Fibroblast of villous mesenchyme (primary cell): ENCODE data around the gene THRB. TPM values are rescaled to one million over a fixed set of nuclear protein-coding genes. Genes with fewer than 3 reads are reported as not detected.

Source experiments
- DNase-seq: peaks from one replicate; pipeline ENCODE4 v3.0.0-alpha.2; 2010; ENCODE audit warnings: low read depth
- H3K4me3 ChIP-seq: 2 replicates; pipeline ENCODE4 v1.5.1; 2011; ENCODE audit warnings: low read depth, mild to moderate bottlenecking, low read length
- total RNA-seq: library from RNA; depleted of rRNA; stranded (reverse); fragments of >200 nt; gene quantifications from 2 replicates; pipeline ENCODE4 v1.2.3, GENCODE V29; 2012
- TF ChIP-seq, protein P1 (sequence below): IDR thresholded peaks from 2 replicates; pipeline ENCODE4 v1.5.1; 2012; ENCODE audit warnings: low read depth, mild to moderate bottlenecking, low read length; ENCODE audit not compliant: insufficient read depth

The THRB gene
- total RNA-seq, 1 donor = 13.4 TPM

DNA sequence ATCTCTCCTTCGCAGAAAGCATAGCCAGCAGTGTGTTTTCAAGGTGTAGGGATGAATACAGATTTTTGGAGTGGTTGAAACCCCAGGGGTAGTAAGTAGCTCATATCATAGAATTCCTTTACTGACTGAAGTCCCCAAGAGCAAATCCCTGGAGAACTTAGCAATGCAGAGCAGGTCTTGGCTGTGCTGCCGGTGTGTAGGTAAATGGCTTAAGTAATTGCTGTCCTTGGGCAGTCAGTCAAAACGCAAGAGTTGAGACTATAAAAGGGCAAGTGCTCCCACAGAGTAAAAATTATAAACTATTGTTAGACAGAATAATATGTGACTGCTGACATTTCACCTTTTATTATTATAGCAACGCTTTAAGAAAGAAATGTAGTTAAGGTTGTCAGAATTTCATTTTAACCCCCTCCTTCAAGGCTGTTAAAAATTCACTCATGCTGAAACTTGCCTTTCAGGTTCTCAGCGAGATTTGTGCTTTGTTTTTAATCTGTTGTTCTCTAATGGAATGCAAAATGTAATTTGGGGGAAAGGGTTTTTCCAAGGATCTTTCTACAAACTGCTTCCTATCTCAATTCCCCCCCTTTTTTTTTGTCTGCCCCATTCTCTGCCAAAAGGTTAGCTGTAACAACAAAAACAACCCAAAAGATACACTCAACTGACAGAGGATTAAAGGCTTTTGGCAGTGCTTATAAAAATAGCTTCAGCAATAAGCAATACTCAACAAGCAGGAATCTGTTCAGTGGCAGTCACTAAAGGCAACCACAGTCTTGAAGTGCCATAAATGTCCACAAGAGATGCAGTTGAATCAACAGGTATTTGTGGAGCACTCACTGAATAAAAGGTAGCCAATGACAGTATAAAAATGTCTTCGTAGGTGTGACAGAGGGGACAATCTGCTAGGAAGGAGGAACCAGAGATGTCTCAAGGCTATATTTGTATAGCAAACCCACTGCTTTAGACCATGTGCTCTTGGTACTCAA lies 105.3 kb downstream of the THRB start:
- TF ChIP-seq, protein P1, sequence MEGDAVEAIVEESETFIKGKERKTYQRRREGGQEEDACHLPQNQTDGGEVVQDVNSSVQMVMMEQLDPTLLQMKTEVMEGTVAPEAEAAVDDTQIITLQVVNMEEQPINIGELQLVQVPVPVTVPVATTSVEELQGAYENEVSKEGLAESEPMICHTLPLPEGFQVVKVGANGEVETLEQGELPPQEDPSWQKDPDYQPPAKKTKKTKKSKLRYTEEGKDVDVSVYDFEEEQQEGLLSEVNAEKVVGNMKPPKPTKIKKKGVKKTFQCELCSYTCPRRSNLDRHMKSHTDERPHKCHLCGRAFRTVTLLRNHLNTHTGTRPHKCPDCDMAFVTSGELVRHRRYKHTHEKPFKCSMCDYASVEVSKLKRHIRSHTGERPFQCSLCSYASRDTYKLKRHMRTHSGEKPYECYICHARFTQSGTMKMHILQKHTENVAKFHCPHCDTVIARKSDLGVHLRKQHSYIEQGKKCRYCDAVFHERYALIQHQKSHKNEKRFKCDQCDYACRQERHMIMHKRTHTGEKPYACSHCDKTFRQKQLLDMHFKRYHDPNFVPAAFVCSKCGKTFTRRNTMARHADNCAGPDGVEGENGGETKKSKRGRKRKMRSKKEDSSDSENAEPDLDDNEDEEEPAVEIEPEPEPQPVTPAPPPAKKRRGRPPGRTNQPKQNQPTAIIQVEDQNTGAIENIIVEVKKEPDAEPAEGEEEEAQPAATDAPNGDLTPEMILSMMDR = no peak
- no peak for DNase-seq
- no peak overlapping the region for H3K4me3 ChIP-seq

DNA sequence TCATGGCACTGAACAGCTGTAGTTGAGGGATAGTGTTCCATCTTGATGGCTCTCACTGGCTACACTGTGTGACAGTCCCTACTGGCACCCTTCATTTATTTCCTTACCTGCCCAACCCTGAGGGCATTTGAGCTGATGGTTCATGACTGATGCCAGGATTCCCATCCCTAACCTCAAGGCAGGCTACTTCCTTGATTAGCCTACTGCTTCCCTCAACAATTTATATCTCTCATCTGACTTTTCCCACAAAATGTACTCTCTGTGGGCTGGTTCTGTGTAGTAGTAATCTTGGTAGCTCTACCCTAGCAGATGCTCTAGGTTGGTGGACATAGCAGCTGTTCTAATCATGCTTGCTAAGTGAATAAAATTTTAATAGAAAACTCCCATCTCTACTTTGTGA lies 106.0 kb downstream of the THRB start:
- TF ChIP-seq, protein P1 = no peak
- DNase-seq = no peak
- H3K4me3 ChIP-seq = no peak overlapping the region

DNA sequence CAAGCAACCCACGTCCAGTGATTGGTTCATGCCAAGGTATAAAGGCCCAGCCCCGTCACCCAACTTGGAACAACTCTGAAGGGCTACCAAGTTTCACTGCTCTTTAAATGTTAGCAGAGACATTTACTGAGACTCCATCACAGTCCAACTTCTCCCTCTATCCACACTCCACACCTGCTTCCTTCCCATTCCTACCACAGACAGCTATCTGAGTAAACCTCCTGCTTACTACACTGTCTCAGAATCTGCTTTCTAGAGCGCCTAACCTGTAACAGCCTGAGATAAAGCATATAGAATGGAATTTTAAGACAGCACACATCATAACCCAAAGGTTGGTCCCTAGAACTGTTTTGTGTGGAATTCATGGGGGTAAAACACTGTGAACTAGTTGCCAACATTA lies 106.5 kb downstream of the THRB start:
- TF ChIP-seq, protein P1 = no peak
- DNase-seq = no peak

DNA sequence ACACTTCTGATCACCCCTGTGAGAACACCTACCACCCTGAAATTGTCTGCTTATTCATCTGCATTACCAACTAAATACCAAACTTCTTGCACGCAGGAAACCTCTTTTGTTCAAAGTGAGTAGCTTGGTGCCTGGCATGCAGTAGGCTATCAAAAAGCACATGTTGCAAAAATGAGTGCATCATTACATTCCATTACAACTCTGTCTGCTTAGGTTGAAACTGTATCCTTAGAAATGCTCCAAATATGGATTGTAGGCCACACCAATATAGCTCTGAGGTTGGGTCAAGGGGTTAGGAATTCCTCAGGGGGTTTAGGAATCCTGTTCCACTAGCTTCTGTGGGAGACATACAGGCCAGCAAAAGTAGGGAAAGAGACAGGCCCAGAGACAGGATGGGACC lies 107.2 kb downstream of the THRB start:
- H3K4me3 ChIP-seq = no peak overlapping the region
- TF ChIP-seq, protein P1 = no peak
- DNase-seq = no peak

More for the DNA sequence above, 106.5 kb downstream of the THRB start:
- H3K4me3 ChIP-seq = no peak overlapping the region

DNA sequence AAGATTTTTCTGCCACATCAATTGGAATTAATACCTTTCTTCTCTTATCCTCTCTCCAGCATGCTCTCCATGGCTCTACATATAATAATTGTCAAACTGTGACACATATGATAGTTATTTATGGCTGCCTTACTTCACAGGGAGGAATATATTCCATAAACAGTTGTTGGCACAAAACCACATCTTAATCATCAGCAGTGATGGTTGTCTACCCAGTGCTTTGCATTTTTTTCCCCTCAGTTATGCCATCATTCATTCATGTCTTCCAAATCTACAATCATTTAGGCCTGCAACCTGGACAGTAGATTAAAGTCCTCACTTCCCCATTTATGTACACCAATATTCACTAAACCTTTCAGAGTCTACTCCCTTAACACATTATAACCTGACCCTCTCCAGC lies 107.7 kb downstream of the THRB start:
- TF ChIP-seq, protein P1 = no peak
- no peak for DNase-seq

DNA sequence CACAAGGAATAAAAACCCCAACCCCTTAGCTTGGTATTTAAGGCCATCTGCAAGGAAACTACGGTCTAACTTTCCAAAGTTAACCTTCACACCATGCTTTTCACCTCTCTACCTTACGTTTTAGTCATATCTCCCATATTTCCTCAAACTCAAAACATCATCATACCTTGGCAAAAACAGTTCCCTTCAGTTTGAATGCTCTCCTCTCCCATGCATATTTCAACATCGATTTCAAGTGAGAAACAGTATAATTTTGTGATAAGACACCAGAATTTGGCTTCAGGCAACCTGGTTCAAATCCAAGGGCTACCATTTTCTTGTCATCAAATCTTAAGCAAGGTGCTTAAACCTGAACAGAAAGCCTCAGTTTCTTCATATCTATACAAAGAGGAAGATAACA lies 108.2 kb downstream of the THRB start:
- no peak for DNase-seq

More for the DNA sequence above, 107.7 kb downstream of the THRB start:
- H3K4me3 ChIP-seq = no peak overlapping the region

More for the DNA sequence above, 108.2 kb downstream of the THRB start:
- H3K4me3 ChIP-seq = no peak overlapping the region
- TF ChIP-seq, protein P1 = no peak
